Measurements from ENCODE around the gene DDIT4.

GRCh38 chr10:72277340-72277995 lies 3.7 kb downstream of the DDIT4 start:
- TF ChIP-seq CTCF (IDR thresholded peaks at IDR 0.05) (no peak), POLR2AphosphoS5 (IDR thresholded peaks at IDR 0.05) (no peak), EP300 (IDR thresholded peaks at IDR 0.05; ENCODE audit: low read depth) (no peak)
